HG02943 (cell line): Measurements from ENCODE around the gene PDE4D.

Source experiments
- ATAC-seq: cut with Tn5 transposase; IDR thresholded peaks from one replicate; pipeline ENCODE4 v1.9.1; 2021; ENCODE audit warnings: mild to moderate bottlenecking, low read depth, moderate library complexity; ENCODE audit not compliant: unreplicated experiment

The PDE4D gene

DNA sequence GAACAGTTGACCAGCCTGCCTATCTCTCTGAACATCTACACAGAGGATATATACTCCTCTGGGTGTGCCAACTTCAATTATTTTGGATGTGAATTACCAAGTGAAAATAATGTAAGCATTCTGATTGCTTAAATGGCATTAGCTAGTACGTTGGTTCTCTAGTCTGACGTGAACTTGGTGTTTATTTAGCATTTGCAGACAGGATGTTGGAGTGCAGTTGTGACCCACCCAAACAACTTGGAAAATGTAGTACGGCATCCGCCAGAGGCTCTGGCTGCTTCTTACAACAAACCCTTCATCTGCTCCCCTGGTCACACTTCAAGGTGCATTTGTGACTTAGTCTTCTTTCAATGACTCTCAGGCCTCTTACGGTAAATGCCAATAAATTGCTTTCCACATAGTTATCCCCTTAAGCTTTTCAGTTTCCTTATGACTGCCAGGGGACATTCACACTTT, 616.6 kb downstream of the PDE4D start:
- ATAC-seq: no peak

DNA sequence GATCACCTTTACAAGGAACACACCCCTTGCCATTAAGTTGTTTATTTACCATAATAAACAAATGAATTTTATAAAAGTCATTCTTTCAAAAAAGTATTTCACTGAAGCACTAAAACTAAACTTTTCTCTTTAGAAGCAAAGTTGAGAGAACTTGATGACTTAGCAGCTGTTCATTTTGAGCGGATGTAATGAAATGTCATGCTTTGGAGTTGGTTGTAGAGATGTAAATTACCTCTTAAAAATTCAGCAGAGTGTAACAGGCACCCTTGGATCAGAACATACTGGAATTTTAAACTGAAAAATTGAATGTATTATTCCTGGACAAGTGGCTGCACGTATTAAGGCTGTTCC, 617.2 kb downstream of the PDE4D start:
- no peak for ATAC-seq

DNA sequence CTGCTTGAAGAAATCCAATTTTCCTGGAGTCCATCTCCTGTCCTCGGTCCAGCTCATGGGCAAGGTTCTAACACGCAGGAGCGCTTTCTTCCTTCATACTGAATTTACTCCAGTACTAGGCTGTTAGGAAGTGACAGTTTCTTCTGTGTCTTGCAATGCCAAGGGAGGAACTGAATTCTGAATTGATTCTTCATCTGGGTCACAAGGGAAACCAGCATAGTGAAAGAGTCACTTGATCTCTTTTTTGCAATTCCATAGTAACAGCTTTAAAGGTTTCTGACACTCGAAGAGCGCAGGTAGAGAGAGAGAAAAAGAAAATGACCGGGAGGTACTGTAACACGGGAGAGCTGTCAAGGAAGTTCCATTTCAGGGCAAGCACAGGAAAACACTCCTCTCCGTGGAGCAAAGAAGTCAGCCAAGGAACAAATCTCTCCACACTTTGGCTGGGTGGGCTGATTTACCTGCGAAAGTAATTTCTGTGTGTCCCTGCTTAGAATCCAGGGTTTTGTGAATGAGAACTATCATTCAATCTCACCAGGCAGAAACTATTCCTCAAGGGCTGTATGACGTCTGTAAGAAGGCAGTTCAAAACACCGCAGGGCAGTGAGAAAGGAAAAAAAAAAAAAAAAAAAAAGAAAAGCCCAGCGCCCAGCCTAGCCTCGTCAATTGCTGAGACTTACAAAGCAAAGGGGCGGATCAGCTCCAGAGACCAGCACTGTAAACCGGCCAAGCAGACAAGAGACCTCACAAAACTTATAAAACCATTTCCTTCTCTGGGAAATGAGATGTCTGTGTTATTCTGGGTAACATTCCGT, 617.8 kb downstream of the PDE4D start:
- no peak for ATAC-seq

DNA sequence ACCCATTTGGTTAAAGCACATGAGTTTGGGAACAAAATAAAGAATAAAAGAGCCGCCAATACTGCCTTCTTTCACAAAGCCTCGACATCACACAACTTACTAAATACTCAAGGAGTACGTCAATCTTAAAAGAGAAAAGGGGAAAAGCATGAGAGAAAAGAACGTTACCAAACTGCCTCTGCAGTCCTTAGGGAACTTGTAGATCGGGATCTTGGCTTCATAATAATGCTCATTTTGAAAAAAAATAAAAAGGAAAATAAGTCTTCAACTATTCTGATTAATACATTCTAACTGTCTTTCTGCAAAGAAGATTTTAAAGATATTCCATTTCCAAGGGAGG, 618.4 kb downstream of the PDE4D start:
- ATAC-seq: no peak

DNA sequence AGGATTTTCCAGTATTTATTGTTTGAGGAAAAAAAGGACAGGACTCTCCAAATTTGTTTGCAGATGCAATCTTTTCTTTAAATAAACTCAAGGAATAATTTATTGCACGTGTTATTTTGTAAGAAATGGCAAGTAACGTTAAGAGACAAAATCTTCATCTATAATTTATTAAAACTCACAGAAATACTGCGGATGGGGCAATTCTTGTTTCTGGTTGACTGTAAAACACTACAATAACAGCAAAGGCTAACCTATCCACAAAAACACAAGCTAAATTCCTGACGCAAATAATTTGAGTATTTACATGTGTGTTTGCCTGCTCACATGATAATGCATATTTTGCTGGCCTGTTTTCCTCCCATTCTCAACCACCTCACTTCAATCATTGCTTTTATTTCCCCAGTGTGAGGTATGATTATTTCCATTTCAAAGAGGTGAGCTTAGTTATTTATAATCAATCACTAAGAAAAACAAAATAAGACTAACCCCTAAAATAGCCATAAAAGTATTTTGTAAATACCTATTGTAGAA, 619.4 kb downstream of the PDE4D start:
- ATAC-seq: no peak

DNA sequence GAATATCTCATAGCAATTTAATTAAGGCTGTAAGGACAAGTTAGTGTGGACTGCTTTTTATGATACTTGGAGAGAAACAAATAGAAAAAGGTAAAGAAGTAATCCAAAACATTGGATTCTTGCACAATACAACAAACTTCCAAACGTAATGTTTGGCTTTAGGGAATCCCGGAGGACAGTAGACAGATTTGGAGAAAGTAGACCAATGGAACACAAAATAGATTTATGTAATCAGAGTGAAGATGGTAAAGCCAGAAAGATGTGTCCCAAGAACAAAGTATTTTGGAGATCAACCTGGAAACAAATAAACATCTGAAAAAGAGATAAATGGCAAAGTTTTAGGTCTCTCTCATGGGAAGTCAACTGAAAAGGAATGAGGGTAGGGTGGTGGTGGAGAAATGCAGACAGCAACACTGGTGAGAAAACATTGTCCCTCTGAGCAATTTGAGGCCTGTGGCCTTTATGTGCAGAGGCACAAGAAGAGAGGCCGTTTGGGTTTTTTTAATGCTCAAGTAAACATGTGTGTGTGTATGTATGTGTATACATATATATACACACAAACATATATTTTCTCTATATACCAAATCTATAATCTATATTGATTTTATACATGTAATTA, 620.6 kb downstream of the PDE4D start:
- no peak for ATAC-seq

DNA sequence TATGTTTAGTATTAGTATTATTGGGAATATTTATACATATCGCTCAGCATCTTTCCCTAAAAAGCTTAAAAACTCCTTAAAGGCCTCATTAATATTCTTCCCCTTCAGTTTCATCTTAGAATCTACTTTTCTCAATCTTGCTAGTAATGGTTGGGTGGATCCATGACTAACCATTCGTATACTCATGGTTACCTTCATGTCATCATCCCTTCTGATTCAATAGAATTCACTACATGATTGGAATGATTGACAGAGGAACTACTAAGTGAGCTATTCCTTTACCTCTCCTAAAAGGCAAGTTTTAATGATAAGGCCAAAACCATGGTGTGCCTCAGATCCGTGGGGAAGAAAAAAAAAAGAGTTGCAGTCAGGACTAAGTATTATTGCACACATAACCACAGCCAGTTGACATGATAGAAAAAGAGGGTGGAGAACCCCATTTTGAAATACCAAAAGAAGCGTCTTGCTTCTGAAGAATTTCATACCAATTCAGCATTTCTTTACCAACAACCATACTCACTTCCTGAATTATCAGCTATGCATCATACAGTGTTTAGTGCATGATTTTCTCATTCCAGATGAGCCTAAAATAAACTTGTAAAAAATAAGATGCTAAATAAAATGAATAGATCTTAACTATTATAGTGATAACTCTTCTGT, 624.6 kb downstream of the PDE4D start:
- ATAC-seq: no peak

DNA sequence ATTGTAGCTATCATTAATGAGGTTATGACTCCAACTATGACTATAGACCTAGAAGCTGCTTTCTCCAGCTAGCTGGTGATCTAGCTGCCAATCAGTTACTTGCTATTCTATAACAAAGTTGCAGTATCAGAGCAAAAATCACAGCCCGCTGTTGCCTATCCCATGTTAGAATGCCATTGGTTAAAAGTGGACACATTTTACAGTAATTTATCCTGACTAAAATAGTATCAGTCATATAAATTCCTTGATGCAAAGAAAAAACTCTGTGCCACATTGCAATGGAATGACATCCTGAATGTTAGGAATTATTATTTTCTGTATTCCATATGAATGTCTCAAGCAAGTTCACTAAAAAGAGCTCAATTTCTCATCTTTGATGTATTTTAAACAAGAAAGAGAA, 626.5 kb downstream of the PDE4D start:
- ATAC-seq: no peak

DNA sequence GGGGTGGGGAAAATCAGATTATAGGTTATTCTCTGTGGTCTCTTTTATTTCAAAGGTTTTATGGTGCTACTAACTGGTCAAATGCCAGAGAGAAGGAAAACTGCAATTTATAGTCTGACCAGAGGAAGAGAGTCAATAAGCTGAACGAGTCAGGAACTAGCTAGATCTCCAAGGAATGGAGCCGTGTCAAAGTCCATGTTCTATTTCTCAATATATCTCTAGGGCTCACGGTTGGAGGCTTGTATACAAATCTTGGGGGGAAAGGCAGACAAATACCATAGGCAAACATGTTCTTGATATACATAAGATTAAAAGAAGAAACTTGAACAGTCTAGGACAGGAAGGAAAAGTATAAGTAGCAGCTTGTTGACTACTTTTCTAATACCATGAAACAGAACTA, 627.1 kb downstream of the PDE4D start:
- ATAC-seq: no peak

DNA sequence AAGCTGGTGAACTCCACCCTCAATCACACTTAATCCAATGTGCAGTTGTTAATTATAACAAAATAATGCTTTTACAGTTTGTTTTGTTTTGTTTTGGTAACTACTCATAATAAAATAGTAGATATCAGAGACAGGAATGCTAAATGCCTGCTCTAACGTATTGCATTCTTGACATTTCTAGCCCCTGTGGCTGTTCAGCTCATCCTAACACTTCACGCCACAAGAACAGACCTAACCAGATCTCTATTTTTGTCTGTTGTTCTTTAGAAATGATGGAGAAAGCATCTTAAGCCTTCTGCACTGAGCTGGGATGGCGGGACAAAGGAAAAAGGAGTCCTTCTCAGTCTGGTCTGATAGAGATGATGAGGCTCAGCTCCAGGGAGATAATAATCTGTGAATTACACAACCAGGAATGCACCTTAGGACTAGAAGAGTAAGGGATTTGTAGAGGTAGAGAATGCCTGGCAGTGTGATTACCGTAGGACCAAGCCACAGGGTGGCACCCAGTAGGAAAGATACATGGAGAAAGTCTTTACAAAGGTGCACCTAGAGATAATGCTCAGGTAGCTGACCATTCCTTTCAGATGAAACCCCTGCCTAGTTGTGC, 628.8 kb downstream of the PDE4D start:
- ATAC-seq: no peak

DNA sequence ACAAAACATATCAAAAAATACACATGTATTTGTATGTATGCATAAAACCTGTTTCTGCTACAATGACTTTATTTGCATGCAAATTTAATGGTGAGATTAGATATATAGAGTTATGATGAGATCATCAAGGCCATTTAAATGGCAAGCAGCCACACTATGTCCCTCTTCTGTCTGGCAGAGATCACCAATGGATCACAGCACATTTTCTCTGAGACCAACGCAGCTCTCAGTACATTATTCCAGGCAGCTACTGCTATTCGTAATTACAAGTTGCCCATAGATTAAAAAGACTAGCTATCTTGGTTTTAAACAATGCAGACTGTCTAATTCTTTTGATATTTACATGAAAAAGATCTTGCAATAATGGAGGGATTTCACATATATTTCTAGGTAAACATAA, 629.5 kb downstream of the PDE4D start:
- no peak for ATAC-seq

DNA sequence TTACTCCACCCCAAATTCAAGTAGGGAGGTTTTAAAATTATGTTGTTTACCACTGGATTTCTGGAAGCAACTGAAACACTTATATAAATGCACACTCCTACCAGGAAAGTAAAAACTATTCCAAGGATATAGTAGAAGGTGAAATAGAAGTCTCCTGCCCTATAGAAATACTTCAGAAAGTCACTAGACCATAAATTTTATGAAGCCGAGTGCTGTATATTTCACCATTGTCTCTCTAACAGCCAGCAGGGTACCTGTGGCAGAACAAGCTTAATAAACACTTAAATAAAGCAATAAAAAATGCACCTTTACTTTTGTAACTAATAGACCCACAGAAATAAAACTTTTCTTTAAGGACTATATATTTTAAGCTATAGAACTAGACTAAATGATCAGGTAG, 631.6 kb downstream of the PDE4D start:
- no peak for ATAC-seq

DNA sequence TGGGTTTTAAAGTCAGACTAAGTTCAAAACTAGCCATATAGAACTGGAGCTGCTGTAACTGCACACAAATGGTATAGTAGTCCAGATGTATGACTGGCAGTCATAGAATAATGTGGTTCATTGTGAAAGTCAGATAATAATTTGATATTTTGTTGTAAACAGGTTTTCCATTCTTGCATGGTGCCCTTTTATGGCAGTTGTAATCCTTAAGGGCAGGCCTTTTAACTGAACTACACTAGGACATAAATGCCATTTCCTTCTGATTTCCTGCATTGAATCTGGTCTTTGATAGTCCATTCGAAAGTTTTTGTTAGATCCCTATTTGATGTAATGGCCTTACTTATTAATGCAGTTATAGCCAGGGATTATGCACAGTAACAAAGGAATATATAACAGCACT, 632.6 kb downstream of the PDE4D start:
- no peak for ATAC-seq

DNA sequence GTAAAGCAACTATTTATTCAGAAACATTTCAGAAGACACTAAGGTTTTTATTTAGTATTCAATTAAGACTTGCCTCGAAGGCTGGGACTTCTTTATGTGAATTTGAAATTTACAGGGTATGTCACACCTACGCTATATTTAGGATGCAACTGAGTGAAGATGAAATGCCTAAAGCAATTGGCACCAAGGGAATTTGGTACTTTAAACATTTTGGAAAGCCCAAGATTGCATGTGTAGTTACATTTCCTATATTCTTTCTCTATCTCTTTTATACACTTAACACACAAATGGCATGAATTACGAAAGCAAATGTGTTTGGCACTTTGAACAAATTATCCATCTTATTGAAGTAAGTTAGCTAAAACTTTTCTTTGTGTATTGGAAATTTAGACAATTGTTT, 633.3 kb downstream of the PDE4D start:
- ATAC-seq: no peak

DNA sequence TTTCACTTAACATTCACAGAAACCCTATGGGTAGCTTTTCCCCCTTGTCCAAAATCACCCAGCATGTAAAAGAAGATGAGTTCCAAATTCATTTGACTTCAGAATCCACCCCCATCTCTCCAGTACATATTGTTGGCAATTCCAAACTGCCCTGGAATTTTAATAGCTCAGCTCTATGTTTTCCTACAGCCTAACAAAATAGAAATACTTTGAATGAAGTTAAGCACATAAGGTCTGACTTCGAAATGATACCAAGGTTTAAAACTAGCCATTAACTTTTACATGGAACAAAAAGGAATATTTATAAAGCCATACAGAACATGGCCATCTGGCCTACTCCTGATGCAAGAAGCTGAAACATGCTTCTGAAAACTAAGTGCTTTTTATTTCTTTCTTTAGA, 634.3 kb downstream of the PDE4D start:
- no peak for ATAC-seq

DNA sequence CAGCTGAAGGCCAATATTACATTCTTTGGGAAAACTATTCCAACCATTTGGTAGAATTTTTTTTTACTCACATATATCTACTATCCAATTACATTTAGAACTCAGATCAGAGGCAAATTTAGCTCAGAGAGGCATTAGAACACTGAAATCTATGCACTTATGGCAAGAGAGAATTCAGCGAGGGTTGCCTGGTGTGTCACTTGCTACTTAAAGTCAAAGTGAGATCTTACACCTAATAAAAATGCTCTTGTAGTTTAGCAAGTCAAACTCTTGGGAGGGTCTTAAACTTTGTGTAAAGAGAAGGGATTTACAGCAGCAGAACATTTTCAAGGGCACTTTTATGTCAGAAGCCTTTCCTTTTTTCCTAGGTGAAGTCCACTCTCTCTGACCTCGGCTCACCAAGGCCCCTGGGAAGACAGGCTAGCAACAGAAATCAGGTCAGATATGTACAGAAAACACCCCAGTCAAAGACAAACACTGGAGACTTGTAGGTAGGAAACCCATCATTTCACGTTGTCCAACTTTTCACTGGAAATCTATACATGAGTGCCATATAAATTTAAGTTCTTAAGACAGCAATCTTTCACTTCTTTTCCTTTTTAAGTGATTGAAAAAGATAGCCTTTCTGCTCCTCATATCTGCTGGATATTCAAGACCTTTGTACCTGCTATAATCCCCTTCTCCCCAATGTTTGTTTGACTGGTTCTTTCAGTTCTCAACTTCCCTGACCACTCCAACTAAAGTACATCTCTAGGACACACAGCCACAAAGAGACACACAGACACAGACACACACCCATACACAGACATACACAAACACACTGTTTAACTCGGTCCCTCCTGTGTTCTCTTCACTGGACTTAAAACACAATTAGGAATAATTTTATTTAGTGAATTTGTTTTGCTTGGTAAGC, 635.8 kb downstream of the PDE4D start:
- ATAC-seq: no peak

DNA sequence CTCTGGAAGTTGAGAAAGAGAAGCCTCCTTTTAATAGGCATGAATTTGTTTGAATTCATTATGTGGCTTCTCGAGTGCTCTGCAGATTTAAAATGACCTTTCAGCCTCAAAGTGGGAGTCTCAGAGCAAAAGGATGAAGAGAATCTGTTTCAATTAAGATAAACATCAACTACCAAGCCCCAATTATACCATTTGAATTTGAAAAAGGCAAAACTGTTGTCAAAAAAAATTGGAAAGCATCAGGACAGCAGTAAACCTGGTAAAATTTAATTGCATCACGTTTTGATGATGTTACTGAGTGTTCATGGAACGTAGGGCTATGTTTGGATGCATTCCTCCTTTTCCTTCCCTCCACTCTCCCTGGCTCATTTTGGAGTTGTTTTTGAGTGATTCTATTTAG, 637.2 kb downstream of the PDE4D start:
- ATAC-seq: no peak

DNA sequence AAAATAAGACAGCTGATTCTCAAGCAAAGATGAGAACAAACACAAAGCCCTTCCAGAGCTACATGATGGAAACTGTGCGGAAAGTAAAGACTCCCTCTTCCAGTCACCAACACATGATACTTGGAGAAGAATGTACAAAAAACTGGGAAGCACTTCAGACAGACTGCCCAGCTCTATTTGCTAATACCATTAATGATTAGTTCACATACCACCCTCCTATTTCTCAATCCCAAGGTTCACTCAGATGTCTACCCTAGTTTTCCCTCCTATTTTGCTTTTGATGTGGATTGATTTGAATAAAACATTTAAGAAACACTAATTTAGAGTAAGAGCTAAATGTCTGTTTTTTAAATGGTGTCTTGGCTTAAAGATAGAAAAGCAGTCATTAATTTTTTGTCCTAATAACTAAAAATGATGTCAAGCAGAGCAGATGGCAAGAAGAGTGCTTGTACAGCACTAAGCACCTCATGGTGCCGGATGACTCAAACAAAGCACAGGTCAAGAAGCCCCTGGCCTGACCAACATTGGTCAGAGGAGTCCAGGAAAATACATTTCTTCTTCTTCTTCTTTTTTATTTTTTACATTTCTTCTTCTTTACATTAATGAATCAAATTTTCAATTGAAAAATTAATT, 639.4 kb downstream of the PDE4D start:
- ATAC-seq: no peak

DNA sequence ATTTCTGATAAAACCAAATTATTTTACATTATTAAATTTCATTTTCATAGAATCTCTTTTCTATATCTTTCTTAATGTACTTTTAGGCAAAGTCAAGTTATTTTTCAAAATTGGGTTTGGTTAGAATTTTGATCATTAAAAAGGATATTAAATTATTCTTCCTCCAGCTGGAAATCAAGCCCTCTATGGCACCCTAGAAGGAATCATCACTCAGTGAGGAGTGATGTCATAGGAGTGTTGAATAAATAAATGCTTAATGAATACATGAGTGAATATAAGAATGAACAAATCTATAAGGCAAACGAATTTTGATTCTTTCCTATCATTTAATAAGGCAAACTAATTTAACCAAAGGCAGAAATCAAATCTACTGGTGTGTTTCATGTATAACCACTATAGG, 639.9 kb downstream of the PDE4D start:
- no peak for ATAC-seq

DNA sequence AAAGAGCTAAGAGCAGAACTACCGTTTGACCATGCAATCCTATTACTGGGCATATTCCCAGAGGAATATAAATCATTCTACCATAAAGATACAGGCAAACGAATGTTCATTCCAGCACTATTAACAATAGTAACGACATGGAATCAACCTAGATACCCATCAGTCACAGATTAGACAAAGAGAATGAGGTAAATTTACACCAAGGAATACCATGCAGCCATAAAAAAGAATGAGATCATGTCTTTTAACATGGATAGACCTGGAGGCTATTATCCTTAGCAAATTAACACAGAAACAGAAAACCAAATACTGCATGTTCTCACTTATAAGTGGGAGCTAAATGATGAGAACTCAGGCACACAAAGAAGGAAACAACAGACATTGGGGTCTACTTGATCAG, 641.9 kb downstream of the PDE4D start:
- ATAC-seq: no peak
